HG03460 (cell line): ENCODE measurements around the gene AGAP3.

ENCODE experiments used
- ATAC-seq: cut with Tn5 transposase; IDR thresholded peaks from one replicate; pipeline ENCODE4 v1.9.1; 2021; ENCODE audit not compliant: unreplicated experiment

Gene AGAP3

GRCh38 chr7:151179946-151180345 lies 93.7 kb downstream of the AGAP3 start:
- ATAC-seq, result no peak

- ATAC-seq, result no peak
Observed at GRCh38 chr7:151181011-151181431, 94.7 kb downstream of the AGAP3 start.

- ATAC-seq, result no peak
Observed at GRCh38 chr7:151185762-151186639, 99.7 kb downstream of the AGAP3 start.

- no peak for ATAC-seq
Observed at GRCh38 chr7:151186640-151187408, 100.5 kb downstream of the AGAP3 start, which contains the start of gene ASB10. Gene ASB10, minus strand, starts transcription at chr7:151187250. Its CDS starts 120 bp downstream, at chr7:151187130.

- no peak for ATAC-seq
Observed at GRCh38 chr7:151187409-151188251, 101.4 kb downstream of the AGAP3 start.

- ATAC-seq, result no peak
Observed at GRCh38 chr7:151188252-151188542, 101.9 kb downstream of the AGAP3 start.

- no peak for ATAC-seq
Observed at GRCh38 chr7:151189038-151189437, 102.8 kb downstream of the AGAP3 start.

GRCh38 chr7:151191544-151191943 lies 105.3 kb downstream of the AGAP3 start:
- ATAC-seq, result no peak

GRCh38 chr7:151192002-151192539 lies 105.8 kb downstream of the AGAP3 start:
- ATAC-seq, result no peak

- no peak for ATAC-seq
Observed at GRCh38 chr7:151193203-151193978, 107.1 kb downstream of the AGAP3 start.
